ENCODE data around the gene KYNU.
"Not testable (repeated sequence)": the region's sequence is repeated elsewhere in the genome, so short reads cannot be mapped to it uniquely, and the experiment has no call there.

Gene KYNU

GRCh38 chr2:142872882-142873724 lies 4.4 kb upstream of the KYNU start:
- Histone ChIP-seq H3K4me3 (ENCODE audit: low read depth in 1 of 2, low read length in 2 of 2) (no peak overlapping the region), H3K36me3 (ENCODE audit: insufficient read depth, low read length) (no peaks in the 10 kb centered on the region), H3K27ac (ENCODE audit: low read depth, low read length) (no peak overlapping the region), H3K4me1 (ENCODE audit: insufficient read depth, low read length) (no peaks in the 10 kb centered on the region), H3K9me3 (ENCODE audit: low read length) (no peaks in the 10 kb centered on the region), H3K9ac (ENCODE audit: low read length) (no peak overlapping the region), H3K27me3 (ENCODE audit: control insufficient read depth in 1 of 2, insufficient read depth in 2 of 2, low read length in 2 of 2) (no peaks in the 10 kb centered on the region)

- H3K4me1 ChIP-seq (ENCODE audit: insufficient read depth, low read length): no peaks in the 10 kb centered on the region
- no peaks in the 10 kb centered on the region for H3K9me3 ChIP-seq (ENCODE audit: low read length)
- no peak overlapping the region for H3K9ac ChIP-seq (ENCODE audit: low read length)
- H3K27me3 ChIP-seq (ENCODE audit: control insufficient read depth in 1 of 2, insufficient read depth in 2 of 2, low read length in 2 of 2): no peaks in the 10 kb centered on the region
- no peaks in the 10 kb centered on the region for H3K36me3 ChIP-seq (ENCODE audit: insufficient read depth, low read length)
- no peak overlapping the region for H3K4me3 ChIP-seq (ENCODE audit: low read depth in 1 of 2, low read length in 2 of 2)
- H3K27ac ChIP-seq (ENCODE audit: low read depth, low read length): no peak overlapping the region
Observed at GRCh38 chr2:142873831-142874287, 3.6 kb upstream of the KYNU start.

GRCh38 chr2:142874293-142874814 lies 3.1 kb upstream of the KYNU start:
- no peaks in the 10 kb centered on the region for H3K36me3 ChIP-seq (ENCODE audit: insufficient read depth, low read length)
- no peaks in the 10 kb centered on the region for H3K9me3 ChIP-seq (ENCODE audit: low read length)
- no peak overlapping the region for H3K9ac ChIP-seq (ENCODE audit: low read length)
- H3K4me1 ChIP-seq (ENCODE audit: insufficient read depth, low read length): no peaks in the 10 kb centered on the region
- H3K27ac ChIP-seq (ENCODE audit: low read depth, low read length): no peak overlapping the region
- H3K27me3 ChIP-seq (ENCODE audit: control insufficient read depth in 1 of 2, insufficient read depth in 2 of 2, low read length in 2 of 2): no peaks in the 10 kb centered on the region
- H3K4me3 ChIP-seq (ENCODE audit: low read depth in 1 of 2, low read length in 2 of 2): no peak overlapping the region

- Histone ChIP-seq H3K9me3 (ENCODE audit: low read length) (no peaks in the 10 kb centered on the region), H3K4me1 (ENCODE audit: insufficient read depth, low read length) (no peaks in the 10 kb centered on the region), H3K27ac (ENCODE audit: low read depth, low read length) (no peak overlapping the region), H3K4me3 (ENCODE audit: low read depth in 1 of 2, low read length in 2 of 2) (no peak overlapping the region), H3K36me3 (ENCODE audit: insufficient read depth, low read length) (no peaks in the 10 kb centered on the region), H3K27me3 (ENCODE audit: control insufficient read depth in 1 of 2, insufficient read depth in 2 of 2, low read length in 2 of 2) (no peaks in the 10 kb centered on the region), H3K9ac (ENCODE audit: low read length) (no peak overlapping the region)
Observed at GRCh38 chr2:142875010-142875409, 2.5 kb upstream of the KYNU start.

GRCh38 chr2:142875652-142876051 lies 1.8 kb upstream of the KYNU start:
- H3K4me1 ChIP-seq (ENCODE audit: insufficient read depth, low read length): no peaks in the 10 kb centered on the region
- no peak overlapping the region for H3K27ac ChIP-seq (ENCODE audit: low read depth, low read length)
- H3K36me3 ChIP-seq (ENCODE audit: insufficient read depth, low read length): no peaks in the 10 kb centered on the region
- H3K27me3 ChIP-seq (ENCODE audit: control insufficient read depth in 1 of 2, insufficient read depth in 2 of 2, low read length in 2 of 2): no peaks in the 10 kb centered on the region
- no peak overlapping the region for H3K9ac ChIP-seq (ENCODE audit: low read length)
- no peaks in the 10 kb centered on the region for H3K9me3 ChIP-seq (ENCODE audit: low read length)
- H3K4me3 ChIP-seq (ENCODE audit: low read depth in 1 of 2, low read length in 2 of 2): no peak overlapping the region

GRCh38 chr2:142876423-142876822 lies 1.0 kb upstream of the KYNU start:
- Histone ChIP-seq H3K9ac (ENCODE audit: low read length) (no peak overlapping the region), H3K36me3 (ENCODE audit: insufficient read depth, low read length) (no peaks in the 10 kb centered on the region), H3K27ac (ENCODE audit: low read depth, low read length) (no peak overlapping the region), H3K4me3 (ENCODE audit: low read depth in 1 of 2, low read length in 2 of 2) (no peak overlapping the region), H3K4me1 (ENCODE audit: insufficient read depth, low read length) (no peaks in the 10 kb centered on the region), H3K9me3 (ENCODE audit: low read length) (no peaks in the 10 kb centered on the region), H3K27me3 (ENCODE audit: control insufficient read depth in 1 of 2, insufficient read depth in 2 of 2, low read length in 2 of 2) (no peaks in the 10 kb centered on the region)

- H3K9me3 ChIP-seq (ENCODE audit: low read length): no peaks in the 10 kb centered on the region
- H3K9ac ChIP-seq (ENCODE audit: low read length): no peak overlapping the region
- no peak overlapping the region for H3K27ac ChIP-seq (ENCODE audit: low read depth, low read length)
- H3K36me3 ChIP-seq (ENCODE audit: insufficient read depth, low read length): no peaks in the 10 kb centered on the region
- no peaks in the 10 kb centered on the region for H3K4me1 ChIP-seq (ENCODE audit: insufficient read depth, low read length)
- H3K4me3 ChIP-seq (ENCODE audit: low read depth in 1 of 2, low read length in 2 of 2): no peak overlapping the region
- H3K27me3 ChIP-seq (ENCODE audit: control insufficient read depth in 1 of 2, insufficient read depth in 2 of 2, low read length in 2 of 2): no peaks in the 10 kb centered on the region
Observed at GRCh38 chr2:142878031-142878678, 691 bp downstream of the KYNU start.

- H3K36me3 ChIP-seq (ENCODE audit: insufficient read depth, low read length): no peaks in the 10 kb centered on the region
- no peak overlapping the region for H3K9ac ChIP-seq (ENCODE audit: low read length)
- no peaks in the 10 kb centered on the region for H3K9me3 ChIP-seq (ENCODE audit: low read length)
- no peak overlapping the region for H3K27ac ChIP-seq (ENCODE audit: low read depth, low read length)
- H3K4me1 ChIP-seq (ENCODE audit: insufficient read depth, low read length): no peaks in the 10 kb centered on the region
- H3K4me3 ChIP-seq (ENCODE audit: low read depth in 1 of 2, low read length in 2 of 2): no peak overlapping the region
- H3K27me3 ChIP-seq (ENCODE audit: control insufficient read depth in 1 of 2, insufficient read depth in 2 of 2, low read length in 2 of 2): no peaks in the 10 kb centered on the region
Observed at GRCh38 chr2:142879151-142879550, 1.7 kb downstream of the KYNU start.

GRCh38 chr2:142880279-142880678 lies 2.8 kb downstream of the KYNU start:
- Histone ChIP-seq H3K27me3 (ENCODE audit: control insufficient read depth in 1 of 2, insufficient read depth in 2 of 2, low read length in 2 of 2) (no peaks in the 10 kb centered on the region), H3K4me1 (ENCODE audit: insufficient read depth, low read length) (no peaks in the 10 kb centered on the region), H3K36me3 (ENCODE audit: insufficient read depth, low read length) (no peaks in the 10 kb centered on the region), H3K4me3 (ENCODE audit: low read depth in 1 of 2, low read length in 2 of 2) (no peak overlapping the region), H3K27ac (ENCODE audit: low read depth, low read length) (no peak overlapping the region), H3K9ac (ENCODE audit: low read length) (no peak overlapping the region), H3K9me3 (ENCODE audit: low read length) (no peaks in the 10 kb centered on the region)

GRCh38 chr2:142881619-142882018 lies 4.2 kb downstream of the KYNU start:
- no peak overlapping the region for H3K27ac ChIP-seq (ENCODE audit: low read depth, low read length)
- no peaks in the 10 kb centered on the region for H3K27me3 ChIP-seq (ENCODE audit: control insufficient read depth in 1 of 2, insufficient read depth in 2 of 2, low read length in 2 of 2)
- no peaks in the 10 kb centered on the region for H3K4me1 ChIP-seq (ENCODE audit: insufficient read depth, low read length)
- H3K36me3 ChIP-seq (ENCODE audit: insufficient read depth, low read length): no peaks in the 10 kb centered on the region
- no peak overlapping the region for H3K4me3 ChIP-seq (ENCODE audit: low read depth in 1 of 2, low read length in 2 of 2)
- no peaks in the 10 kb centered on the region for H3K9me3 ChIP-seq (ENCODE audit: low read length)
- H3K9ac ChIP-seq (ENCODE audit: low read length): no peak overlapping the region

GRCh38 chr2:142882500-142882899 lies 5.0 kb downstream of the KYNU start:
- not testable (repeated sequence) for H3K4me1 ChIP-seq (ENCODE audit: insufficient read depth, low read length); H3K4me3 ChIP-seq (ENCODE audit: low read depth in 1 of 2, low read length in 2 of 2); H3K36me3 ChIP-seq (ENCODE audit: insufficient read depth, low read length); H3K9ac ChIP-seq (ENCODE audit: low read length); H3K27me3 ChIP-seq (ENCODE audit: control insufficient read depth in 1 of 2, insufficient read depth in 2 of 2, low read length in 2 of 2); H3K9me3 ChIP-seq (ENCODE audit: low read length); H3K27ac ChIP-seq (ENCODE audit: low read depth, low read length)
